COLO668 (cell line): ENCODE results near the gene RNF26.
"Not testable (repeated sequence)": the region's sequence is repeated elsewhere in the genome, so short reads cannot be mapped to it uniquely, and the experiment has no call there.

ENCODE experiments used
- DNase-seq: peaks from one replicate; lab custom pipeline; 2025; ENCODE audit not compliant: unreplicated experiment; lab: John Stamatoyannopoulos, UW

RNF26 gene

DNA sequence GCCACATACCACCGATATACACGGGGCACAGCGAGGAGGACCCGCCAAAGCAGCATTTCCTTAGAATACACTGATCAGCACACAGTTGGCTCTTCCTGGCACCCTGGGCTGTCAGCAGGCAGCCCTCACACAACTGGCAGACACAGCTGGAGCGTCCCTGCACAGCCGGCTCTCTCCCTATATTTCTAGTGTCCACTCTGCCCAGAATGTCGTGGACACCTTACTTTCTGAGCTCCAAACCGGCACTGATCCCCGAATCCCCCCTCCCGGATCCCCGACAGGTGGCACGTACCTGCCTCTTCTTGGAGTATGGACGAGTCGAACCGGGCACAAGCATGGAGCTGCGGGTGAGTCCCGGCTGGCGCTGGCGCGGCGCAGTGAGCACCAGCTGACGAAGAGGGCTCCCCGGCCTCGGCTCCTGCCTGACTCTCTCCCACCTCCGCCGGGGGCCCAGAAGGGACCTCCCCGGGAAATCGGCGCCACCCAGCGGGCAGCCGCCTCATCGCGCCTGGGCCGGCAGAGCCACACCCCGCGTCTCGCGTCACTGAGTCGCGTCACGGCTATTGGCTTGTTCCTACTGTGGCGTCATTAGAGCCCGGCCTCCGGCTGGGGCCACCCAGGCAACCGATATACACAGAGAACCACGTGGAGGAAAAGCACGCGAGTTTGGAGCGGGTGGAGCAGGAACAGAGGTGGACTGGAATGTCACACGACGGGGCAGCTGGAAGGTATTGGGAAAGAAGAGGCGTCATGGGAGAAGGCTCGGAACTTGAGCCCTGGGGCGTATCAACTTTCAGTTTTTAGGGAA lies 47.1 kb downstream of the RNF26 start, which contains the start of gene USP2:
Gene USP2 (minus strand): TSS at position 510 of the 808 bp plus-strand sequence. CDS start 8,210 bp downstream, outside the sequence.
- DNase-seq, result peak; percentile 97

DNA sequence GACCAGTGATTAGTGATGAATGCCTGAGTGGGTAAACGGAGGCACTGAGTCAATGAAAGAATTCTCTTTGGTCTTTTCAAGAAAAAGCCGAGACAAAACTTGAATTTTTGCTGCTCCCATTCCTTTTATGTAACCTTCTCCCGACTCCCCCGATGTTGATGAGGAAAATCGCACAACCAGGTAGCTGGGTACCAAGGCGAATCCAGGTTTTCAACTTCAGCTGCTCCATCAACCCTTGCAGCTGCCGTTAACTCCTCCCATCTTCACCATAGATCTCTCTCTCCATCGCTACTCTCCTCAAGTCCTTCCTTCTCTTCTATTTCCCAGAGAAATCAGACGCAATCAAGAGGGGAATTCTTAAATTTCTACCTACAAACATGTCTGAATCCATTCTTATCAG lies 47.8 kb downstream of the RNF26 start:
- no peak for DNase-seq

DNA sequence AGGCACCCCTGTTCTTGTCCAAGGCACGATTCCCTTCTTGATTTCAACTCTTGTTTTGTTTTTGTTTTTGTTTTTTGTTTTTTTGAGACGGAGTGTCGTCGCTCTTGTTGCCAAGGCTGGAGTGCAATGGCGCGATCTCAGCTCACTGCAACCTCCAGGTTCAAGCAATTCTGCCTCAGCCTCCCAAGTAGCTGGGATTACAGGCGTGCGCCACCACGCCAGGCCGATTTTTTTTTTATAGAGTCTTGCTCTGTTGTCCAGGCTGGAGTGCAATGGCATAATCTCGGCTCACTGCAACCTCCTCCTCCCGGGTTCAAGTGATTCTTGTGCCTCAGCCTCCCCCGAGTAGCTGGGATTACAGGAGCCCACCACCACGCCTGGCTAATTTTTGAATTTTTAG lies 48.2 kb downstream of the RNF26 start:
- not testable (repeated sequence) for DNase-seq

DNA sequence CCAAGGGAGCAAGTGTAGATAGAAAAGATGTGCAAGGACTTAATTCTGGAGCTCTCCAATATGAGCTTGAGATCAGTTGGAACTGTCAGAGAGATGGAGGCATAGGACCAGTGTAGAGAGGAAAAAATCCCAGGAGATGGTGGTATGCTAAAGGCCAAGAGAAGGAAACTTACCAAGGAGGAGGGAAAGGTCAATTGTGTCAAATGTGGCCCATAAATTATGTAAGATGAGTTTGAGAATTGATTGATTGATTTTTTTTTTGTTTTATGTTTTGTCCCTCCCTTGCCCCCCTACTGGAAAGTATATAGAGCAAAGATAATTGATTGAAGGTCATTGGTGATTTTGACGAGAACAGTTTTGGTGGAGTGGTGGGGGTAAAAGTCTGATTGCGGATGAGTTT lies 50.0 kb downstream of the RNF26 start:
- no peak for DNase-seq
